D721Med (cell line): ENCODE data around the gene PSMD5.

Experiments
- DNase-seq: peaks from one replicate; pipeline ENCODE4 v3.0.0; 2011; ENCODE audit warnings: low spot score; ENCODE audit not compliant: insufficient read length
- FAIRE-seq: peaks from 2 replicates; lab custom pipeline; 2011; peaks lifted over from hg19 to GRCh38; lab: Jason Lieb, UNC
- TF ChIP-seq, protein P1 (sequence below): IDR thresholded peaks from 2 replicates; pipeline ENCODE4 v1.5.1; 2012; ENCODE audit warnings: mild to moderate bottlenecking, control low read depth; ENCODE audit not compliant: insufficient read depth; ENCODE audit errors: missing control alignments

PSMD5 gene

DNA sequence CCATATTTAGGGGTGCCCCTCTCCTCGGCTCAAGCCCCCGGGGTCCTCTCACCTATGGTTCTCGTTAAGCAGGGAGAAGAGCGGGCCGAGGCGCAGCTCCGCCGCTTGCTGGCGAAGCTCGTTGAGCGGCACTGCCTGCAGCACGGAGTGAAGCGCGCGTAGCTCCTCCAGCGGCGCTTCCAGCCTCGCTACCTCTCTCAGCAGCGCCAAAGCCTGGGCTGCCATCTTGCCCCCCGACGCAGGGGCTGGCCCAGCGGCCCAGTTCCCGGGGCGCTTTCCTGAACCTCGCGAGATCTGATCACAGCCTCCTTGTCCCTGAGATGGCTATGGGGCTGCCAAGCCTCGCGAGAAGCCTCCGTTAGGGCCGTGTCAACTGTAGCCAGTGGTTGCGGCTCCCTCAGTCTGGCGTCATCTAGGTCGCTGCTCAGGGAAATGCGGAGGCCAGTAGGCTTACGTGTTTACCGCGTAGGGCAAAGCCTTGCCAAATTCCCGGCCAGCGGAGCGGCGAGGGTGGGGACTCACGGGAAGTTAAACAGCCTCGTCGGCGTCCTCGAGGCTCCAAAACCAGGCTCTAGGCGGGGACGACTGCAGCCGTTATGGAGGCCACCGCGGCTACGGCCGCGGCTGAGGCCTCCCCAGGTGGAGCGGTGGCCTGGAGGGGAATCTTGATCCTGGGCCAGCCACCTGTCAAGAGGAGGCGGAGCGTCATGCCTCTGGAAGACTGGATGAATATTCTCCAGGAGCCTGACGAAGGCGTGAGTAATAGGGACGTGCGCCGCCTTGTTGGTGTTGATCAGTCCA, at the start of gene PSMD5:
PSMD5 (minus strand) TSS at position 238 of the 801 bp plus-strand sequence; CDS start at position 225, 13 bp downstream.
- DNase-seq (peak; percentile 90), FAIRE-seq (no peak)
- TF ChIP-seq, protein P1, sequence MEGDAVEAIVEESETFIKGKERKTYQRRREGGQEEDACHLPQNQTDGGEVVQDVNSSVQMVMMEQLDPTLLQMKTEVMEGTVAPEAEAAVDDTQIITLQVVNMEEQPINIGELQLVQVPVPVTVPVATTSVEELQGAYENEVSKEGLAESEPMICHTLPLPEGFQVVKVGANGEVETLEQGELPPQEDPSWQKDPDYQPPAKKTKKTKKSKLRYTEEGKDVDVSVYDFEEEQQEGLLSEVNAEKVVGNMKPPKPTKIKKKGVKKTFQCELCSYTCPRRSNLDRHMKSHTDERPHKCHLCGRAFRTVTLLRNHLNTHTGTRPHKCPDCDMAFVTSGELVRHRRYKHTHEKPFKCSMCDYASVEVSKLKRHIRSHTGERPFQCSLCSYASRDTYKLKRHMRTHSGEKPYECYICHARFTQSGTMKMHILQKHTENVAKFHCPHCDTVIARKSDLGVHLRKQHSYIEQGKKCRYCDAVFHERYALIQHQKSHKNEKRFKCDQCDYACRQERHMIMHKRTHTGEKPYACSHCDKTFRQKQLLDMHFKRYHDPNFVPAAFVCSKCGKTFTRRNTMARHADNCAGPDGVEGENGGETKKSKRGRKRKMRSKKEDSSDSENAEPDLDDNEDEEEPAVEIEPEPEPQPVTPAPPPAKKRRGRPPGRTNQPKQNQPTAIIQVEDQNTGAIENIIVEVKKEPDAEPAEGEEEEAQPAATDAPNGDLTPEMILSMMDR: no peak

DNA sequence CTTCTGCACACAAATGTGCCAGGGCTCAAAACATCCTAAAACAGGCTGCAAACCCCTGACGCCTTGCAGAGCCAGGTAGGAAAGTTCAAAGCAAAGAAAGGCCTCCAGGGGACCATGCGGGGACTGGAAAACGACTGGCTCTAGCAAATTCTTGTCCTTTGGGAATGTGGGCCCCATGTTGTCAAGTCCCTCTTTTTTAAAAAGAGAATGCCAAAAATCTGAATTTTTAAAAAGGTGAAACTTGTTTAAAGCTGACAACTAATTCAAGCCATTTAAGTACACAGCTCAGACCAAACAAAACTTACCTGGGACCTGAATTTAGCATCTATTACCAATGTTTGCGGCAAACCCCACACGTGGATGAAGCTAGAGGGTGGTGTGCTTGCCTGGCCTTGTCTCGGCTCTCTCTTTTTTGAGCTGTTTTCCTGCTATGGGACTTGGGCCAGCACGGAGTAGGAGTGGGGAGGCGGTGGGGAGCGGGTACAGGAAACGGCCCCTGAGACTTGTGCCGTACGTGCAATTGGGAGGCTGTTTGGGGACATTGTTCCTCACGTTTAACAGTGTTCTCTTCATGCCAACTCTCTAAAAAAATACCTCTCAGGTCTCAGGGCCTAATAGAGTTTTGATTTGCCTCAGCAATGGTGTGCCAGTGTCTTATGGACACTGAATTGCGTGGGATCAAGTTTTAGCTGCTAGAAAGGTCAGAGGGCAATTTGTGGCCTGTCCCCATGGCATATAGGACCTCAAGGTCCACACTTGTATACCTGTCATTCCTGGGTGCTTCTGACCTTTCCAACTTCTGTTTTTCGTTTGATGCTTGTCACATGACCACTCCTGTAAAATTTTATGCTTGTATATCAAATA, 49.4 kb upstream of the PSMD5 start:
- no peak for DNase-seq
- TF ChIP-seq, protein P1: no peak
- no peak for FAIRE-seq

DNA sequence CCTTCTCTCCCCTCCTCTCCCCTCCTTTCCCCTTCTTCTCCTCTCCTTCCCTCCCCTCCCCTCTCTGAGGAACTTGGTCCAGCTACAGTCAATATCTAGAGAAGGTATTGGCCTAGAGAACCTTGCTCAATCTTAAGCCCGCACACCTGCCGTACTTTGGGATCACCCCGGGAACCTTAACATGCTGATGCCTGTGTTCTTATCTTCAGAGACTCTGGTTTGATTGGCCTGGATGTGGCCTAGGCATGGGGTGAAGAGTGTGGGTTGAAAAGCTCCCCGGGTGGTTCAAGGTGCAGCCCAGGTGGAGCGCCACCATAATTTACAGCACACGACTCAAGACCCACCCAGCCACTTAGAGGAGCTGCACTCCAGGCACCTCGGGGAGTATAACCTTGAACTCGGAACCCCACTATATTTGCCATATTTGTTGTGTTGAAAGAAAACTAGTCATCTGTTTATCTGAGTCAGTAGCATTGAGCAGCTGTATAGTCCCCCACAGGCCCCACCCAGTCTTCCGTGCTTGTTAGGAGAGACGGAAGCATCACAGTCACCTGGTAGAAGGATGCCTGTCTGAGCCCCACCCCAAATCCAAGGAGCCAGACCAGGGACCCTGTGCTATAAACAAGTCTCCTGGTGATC, 48.6 kb upstream of the PSMD5 start:
- DNase-seq: no peak
- TF ChIP-seq, protein P1: no peak
- no peak for FAIRE-seq

DNA sequence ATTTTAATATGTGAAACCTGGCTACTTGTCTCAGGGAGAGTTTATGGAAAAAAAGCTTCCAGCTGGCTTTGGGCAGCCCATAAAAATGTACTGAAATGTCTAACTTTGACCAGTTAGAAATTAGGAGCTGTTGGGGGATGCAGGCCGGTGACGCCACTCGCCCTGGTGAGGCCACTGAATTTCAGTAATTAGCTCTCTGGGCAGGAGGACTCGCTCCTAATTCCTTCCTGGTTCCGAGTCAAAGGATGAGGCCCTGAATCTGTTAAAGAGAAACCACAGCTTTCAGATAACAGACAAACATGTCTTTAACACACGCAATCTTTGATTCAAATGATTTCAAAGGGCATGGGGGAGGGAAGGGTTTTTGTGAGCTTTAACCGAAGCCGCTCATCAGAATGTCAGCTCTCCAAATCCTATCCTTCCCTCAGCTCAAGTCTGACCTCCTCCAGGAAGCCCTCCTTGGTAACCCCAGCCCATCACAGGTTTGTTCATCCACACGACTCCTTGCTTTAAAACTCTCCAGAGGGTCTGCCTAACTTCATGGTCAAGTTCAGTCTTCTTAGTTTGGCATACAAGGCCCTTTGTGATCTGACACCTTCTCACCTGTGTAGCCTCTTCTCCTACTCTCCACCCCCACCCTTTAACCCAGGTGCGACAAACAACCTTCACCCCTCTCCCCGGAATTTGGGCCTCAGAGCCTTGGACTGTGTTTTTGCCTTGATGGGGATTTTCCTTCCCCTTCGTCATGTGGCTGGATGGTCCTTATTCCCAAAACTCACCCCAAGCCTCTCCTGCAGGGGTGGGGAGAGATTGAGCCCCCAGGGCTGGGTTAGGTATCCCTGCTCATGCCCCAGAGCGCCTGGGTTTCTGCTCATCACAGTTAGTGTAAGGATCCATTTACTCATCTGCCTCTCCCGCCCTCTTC, 47.9 kb upstream of the PSMD5 start:
- TF ChIP-seq, protein P1: no peak
- no peak for DNase-seq
- no peak for FAIRE-seq

DNA sequence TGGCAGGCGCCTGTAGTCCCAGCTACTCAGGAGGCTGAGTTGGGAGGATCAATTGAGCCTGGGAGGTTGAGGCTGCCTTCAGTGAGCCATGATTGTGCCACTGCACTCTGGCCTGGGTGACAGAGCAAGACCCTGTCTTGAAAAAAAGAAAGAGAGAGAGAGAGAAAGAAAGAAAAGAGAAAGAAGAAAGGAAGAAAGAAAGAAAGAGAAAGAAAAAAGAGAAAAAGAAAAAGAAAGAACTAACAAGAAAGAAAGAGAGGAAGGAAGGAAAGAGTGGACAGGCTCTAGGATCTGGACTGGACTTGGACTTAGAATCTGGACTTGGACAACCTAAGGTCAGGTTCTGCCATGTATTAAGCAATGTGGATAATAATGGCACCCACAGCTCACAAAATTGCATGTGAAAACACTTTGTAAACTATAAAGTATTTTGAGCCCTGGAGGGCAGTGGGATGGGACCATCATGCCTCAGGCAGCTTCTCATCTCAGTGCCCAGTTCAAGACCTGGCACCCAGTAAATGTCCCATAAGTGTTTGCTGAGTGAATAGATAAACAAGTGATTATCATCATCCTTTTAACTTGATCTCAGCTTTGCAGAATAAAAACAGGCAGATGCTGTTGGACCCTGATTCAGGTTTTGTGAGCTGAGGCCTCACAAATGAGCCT, 47.0 kb upstream of the PSMD5 start:
- TF ChIP-seq, protein P1: no peak
- DNase-seq (no peak), FAIRE-seq (no peak)

DNA sequence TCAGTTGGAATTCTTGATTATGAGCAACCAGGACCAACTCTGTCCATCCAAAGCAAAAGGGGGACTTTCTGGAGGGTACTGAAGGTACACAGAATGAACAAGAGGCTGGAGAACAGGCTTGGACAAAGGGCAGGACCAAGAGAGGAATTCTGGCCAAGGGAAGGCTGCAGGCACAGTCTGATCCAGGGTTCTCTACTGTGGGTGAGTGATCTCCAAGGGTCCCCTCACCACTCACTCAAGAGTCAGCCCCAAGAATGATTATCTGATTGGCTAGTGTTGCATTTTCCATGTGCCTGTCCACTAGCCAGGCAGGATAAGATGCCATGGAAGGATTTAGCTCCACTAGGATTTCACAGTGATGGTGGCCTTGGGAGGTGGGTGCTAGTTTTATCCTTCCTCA, 45.9 kb upstream of the PSMD5 start:
- DNase-seq: no peak
- FAIRE-seq: no peak
- TF ChIP-seq, protein P1: no peak
